ELR (cell line): ENCODE results near the gene MEIS1.

Experiments
- DNase-seq: peaks from one replicate; pipeline ENCODE4 v3.0.0-alpha.2; 2015; ENCODE audit warnings: low read depth

The MEIS1 gene

GRCh38 chr2:66443979-66444861, 9.3 kb downstream of the MEIS1 start:
- DNase-seq: peak; percentile 70

GRCh38 chr2:66445076-66445924, 10.4 kb downstream of the MEIS1 start:
- DNase-seq: peak; percentile 76

- DNase-seq: peak; percentile 75
Observed at GRCh38 chr2:66445925-66446871, 11.3 kb downstream of the MEIS1 start.

GRCh38 chr2:66446941-66447340, 12.0 kb downstream of the MEIS1 start:
- DNase-seq: peak; percentile 59

- DNase-seq: peak; percentile 23
Observed at GRCh38 chr2:66447677-66448076, 12.8 kb downstream of the MEIS1 start.

- peak; percentile 32 for DNase-seq
Observed at GRCh38 chr2:66448136-66448991, 13.4 kb downstream of the MEIS1 start.

GRCh38 chr2:66452214-66452613, 17.3 kb downstream of the MEIS1 start:
- DNase-seq: no peak

- DNase-seq: no peak
Observed at GRCh38 chr2:66452917-66453316, 18.0 kb downstream of the MEIS1 start.

GRCh38 chr2:66455490-66455889, 20.6 kb downstream of the MEIS1 start:
- DNase-seq: no peak

- DNase-seq: peak; percentile 48
Observed at GRCh38 chr2:66456183-66457041, 21.5 kb downstream of the MEIS1 start.

- no peak for DNase-seq
Observed at GRCh38 chr2:66457545-66457944, 22.6 kb downstream of the MEIS1 start.

GRCh38 chr2:66460031-66460430, 25.1 kb downstream of the MEIS1 start:
- DNase-seq: peak; percentile 22

GRCh38 chr2:66461001-66461663, 26.2 kb downstream of the MEIS1 start:
- no peak for DNase-seq

- DNase-seq: no peak
Observed at GRCh38 chr2:66461664-66462500, 27.0 kb downstream of the MEIS1 start.

GRCh38 chr2:66462501-66462825, 27.5 kb downstream of the MEIS1 start:
- DNase-seq: no peak

GRCh38 chr2:66463206-66463755, 28.4 kb downstream of the MEIS1 start:
- no peak for DNase-seq

GRCh38 chr2:66464930-66465637, 30.2 kb downstream of the MEIS1 start:
- DNase-seq: no peak

GRCh38 chr2:66466433-66466832, 31.5 kb downstream of the MEIS1 start:
- DNase-seq: no peak
